A375 (cell line): ENCODE measurements around the gene MYO18A. TPM values are rescaled to one million over a fixed set of nuclear protein-coding genes. Genes with fewer than 3 reads are reported as not detected.

Experiments
- total RNA-seq: library from RNA; depleted of rRNA; stranded (reverse); fragments of >200 nt; shearing (Covaris generic); gene quantifications from 2 replicates; pipeline ENCODE4 v1.2.3, GENCODE V29; 2014; rRNA removed

MYO18A gene
- total RNA-seq, result 41.5 and 52.1 TPM in 2 replicates

GRCh38 chr17:29180034-29180787, at the start of gene MYO18A:
MYO18A (minus strand) TSS chr17:29180398; CDS start chr17:29166940, 13,458 bp downstream.

GRCh38 chr17:29042679-29043538, 137.3 kb downstream of the MYO18A start, which contains the start of gene PIPOX:
PIPOX (plus strand) TSS chr17:29043141; CDS start chr17:29043226, 85 bp downstream.

Other genes with a start within 250 kb of the MYO18A start
- gene PHF12, start 228.9 kb downstream of the MYO18A start, total RNA-seq, result 23.2 and 23.6 TPM in 2 replicates
- gene SEZ6, start 174.4 kb downstream of the MYO18A start, total RNA-seq, result not detected in 2 replicates
- 1.2 and 1.4 TPM in 2 replicates for gene PIPOX, start 137.3 kb downstream of the MYO18A start, total RNA-seq
- gene CRYBA1, start 66.5 kb upstream of the MYO18A start, total RNA-seq, result not detected in 2 replicates
- 27.3 and 27.8 TPM in 2 replicates for gene NUFIP2, start 113.8 kb upstream of the MYO18A start, total RNA-seq
- gene TAOK1, start 210.0 kb upstream of the MYO18A start, total RNA-seq, result 29.6 and 37.1 TPM in 2 replicates